Gastroesophageal sphincter (tissue), 3 donors: Measurements from ENCODE around the gene SLC9A7.

Experiments
- POLR2A ChIP-seq, 2 donors: fragments of 450-650 bp; IDR thresholded peaks; one replicate each; pipeline ENCODE4 v1.6.1; 2017; ENCODE audit warnings: antibody characterized with exemption in 2 of 2, mild to moderate bottlenecking in 2 of 2, moderate library complexity in 1 of 2
- POLR2AphosphoS5 ChIP-seq: sonication (generic); formaldehyde crosslinking; IDR thresholded peaks from one replicate; pipeline ENCODE4 v1.6.1; 2017; ENCODE audit warnings: antibody characterized with exemption
- TF ChIP-seq, protein P1 (sequence below), 4 experiments: fragments of 200-600 bp in 2 of 4; fragments of 450-650 bp in 2 of 4; sonication (generic) in 1 of 4; IDR thresholded peaks; one replicate each; pipeline ENCODE4 v1.5.1; 2017 to 2019; ENCODE audit warnings: antibody characterized with exemption in 4 of 4, mild to moderate bottlenecking in 2 of 4, moderate library complexity in 2 of 4

DNA sequence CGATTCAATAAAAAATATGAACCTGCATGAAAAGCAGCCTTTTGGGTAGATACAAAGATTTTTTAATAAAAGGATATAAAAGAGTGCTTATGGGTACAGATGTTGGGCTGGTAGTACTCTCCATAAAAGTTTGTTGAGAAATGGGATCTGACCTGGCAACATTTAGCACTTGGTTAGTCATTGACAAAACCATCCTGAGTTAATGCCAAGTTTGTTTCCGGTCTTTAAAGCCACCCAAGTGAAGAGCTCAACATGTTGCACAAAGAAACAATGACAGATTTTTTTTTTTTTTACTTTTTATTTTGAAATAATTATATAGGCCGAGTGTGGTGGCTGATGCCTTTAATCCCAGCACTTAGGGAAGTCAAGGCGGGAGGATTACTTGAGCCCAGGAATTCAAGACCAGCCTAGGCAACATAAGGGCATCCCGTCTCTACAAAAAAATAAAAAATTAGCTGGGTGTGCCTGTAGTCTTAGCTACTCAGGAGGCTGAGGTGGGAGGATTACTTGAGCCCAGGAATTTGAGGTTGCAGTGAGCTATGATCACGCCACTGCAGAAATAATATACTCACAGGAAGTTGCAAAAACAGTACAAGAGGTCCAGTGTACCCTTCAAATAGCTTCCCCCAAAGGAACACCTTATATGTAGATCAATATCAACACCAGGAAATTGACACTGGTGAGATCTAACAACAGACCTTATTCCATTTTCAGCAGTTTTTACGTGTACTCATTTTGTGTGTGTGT lies 168.8 kb downstream of the SLC9A7 start:
- TF ChIP-seq, protein P1, sequence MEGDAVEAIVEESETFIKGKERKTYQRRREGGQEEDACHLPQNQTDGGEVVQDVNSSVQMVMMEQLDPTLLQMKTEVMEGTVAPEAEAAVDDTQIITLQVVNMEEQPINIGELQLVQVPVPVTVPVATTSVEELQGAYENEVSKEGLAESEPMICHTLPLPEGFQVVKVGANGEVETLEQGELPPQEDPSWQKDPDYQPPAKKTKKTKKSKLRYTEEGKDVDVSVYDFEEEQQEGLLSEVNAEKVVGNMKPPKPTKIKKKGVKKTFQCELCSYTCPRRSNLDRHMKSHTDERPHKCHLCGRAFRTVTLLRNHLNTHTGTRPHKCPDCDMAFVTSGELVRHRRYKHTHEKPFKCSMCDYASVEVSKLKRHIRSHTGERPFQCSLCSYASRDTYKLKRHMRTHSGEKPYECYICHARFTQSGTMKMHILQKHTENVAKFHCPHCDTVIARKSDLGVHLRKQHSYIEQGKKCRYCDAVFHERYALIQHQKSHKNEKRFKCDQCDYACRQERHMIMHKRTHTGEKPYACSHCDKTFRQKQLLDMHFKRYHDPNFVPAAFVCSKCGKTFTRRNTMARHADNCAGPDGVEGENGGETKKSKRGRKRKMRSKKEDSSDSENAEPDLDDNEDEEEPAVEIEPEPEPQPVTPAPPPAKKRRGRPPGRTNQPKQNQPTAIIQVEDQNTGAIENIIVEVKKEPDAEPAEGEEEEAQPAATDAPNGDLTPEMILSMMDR (IDR thresholded peaks at IDR 0.05): no peak
- TF ChIP-seq POLR2A (IDR thresholded peaks at IDR 0.05) (no peak), POLR2AphosphoS5 (peak; percentile 22)
